Thyroid gland (tissue), 4 donors: ENCODE results near the gene CRYBA4. TPM values are rescaled to one million over a fixed set of nuclear protein-coding genes. Genes with fewer than 3 reads are reported as not detected.

Source experiments
- DNase-seq, 2 donors: peaks; one replicate each; pipeline ENCODE4 v3.0.0-alpha.2; 2019
- H3K27ac ChIP-seq, 3 donors: fragments of 200-600 bp; sonication (generic); 1 replicate in 2 of 3; 2 replicates in 1 of 3; pipeline ENCODE4 v1.5.1; 2016 to 2019; ENCODE audit warnings: mild to moderate bottlenecking in 1 of 3, moderate library complexity in 1 of 3
- H3K27me3 ChIP-seq: fragments of 200-600 bp; sonication (generic); one replicate; pipeline ENCODE4 v1.5.1; 2019
- H3K36me3 ChIP-seq, 2 donors: fragments of 200-600 bp; sonication (generic); one replicate each; pipeline ENCODE4 v1.5.1; 2016 to 2019
- H3K4me1 ChIP-seq, 2 donors: fragments of 200-600 bp; sonication (generic); one replicate each; pipeline ENCODE4 v1.5.1; 2017 to 2019
- H3K4me3 ChIP-seq, 3 donors: fragments of 200-600 bp; sonication (generic); replicated peaks in 1 of 3; 1 replicate in 2 of 3; 2 replicates in 1 of 3; pipeline ENCODE4 v1.5.1; 2016; ENCODE audit warnings: mild to moderate bottlenecking in 1 of 3
- H3K9me3 ChIP-seq: fragments of 200-600 bp; sonication (generic); one replicate; pipeline ENCODE4 v1.5.1; 2017
- CTCF ChIP-seq, 6 experiments: fragments of 200-600 bp in 3 of 6; fragments of 450-650 bp in 3 of 6; sonication (generic) in 3 of 6; IDR thresholded peaks; one replicate each; pipeline ENCODE4 v1.5.1; 2016 to 2019; ENCODE audit warnings: antibody characterized with exemption in 6 of 6, mild to moderate bottlenecking in 2 of 6, inconsistent platforms in 1 of 6, moderate library complexity in 1 of 6
- POLR2A ChIP-seq, 2 donors: fragments of 450-650 bp; IDR thresholded peaks; one replicate each; pipeline ENCODE4 v1.6.1; 2017; ENCODE audit warnings: antibody characterized with exemption in 2 of 2, mild to moderate bottlenecking in 2 of 2, moderate library complexity in 1 of 2
- WGBS, 2 donors: methylation state at CpG; one replicate each; pipeline ENCODE4 v1.1.5; 2017; 5-methylcytosine and 5-hydroxymethylcytosine counted together
- intact Hi-C: fragments of 100-400 bp; cut with DNase I; formaldehyde crosslinking; loops from one replicate; pipeline ENCODE4 v1.15.1; 2023
- total RNA-seq, 4 donors: library from RNA; depleted of rRNA; stranded (reverse); fragments of >200 nt; gene quantifications; one replicate each; pipeline ENCODE4 v1.2.3, GENCODE V29; 2016

The CRYBA4 gene
- total RNA-seq, 4 donors from 2014 or later: not detected

DNA sequence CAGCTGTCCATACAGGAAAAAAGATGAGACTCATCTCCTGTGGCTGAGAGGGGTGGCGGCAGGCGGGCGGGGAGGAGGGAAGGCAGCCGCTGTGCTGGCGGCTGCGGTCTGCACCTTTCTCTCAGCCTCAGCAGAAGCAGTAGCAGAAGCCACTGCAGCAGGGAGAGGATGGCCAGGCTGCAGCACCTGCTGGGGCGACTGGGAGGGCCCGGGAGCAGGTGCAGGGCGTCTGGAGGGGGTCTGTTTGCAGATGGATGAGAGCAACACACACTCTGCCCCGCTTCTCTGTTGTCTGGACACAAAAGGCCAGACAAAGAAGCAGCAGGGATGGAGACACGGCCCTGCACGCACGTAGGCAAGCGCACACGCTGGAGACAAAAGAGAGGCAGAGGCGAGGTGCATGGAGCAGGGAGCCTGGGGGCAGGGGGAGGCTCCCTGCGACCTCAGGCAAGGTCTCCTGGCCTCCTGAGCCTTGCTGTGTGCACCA lies 26.3 kb downstream of the CRYBA4 start:
- 41 to 46% methylated on average over 17 of the region's 17 CpGs for WGBS, 2 donors
- H3K36me3 ChIP-seq: no peaks in the 10 kb centered on the region
- no peak for DNase-seq
- H3K4me1 ChIP-seq: peaks cover 4 to 5% of the 10 kb centered on the region in 2 donors
- no peak for TF ChIP-seq POLR2A (IDR thresholded peaks at IDR 0.05)
- no peak for TF ChIP-seq CTCF (IDR thresholded peaks at IDR 0.05)
- intact Hi-C loops: no loop called here
- H3K27ac ChIP-seq: no peak overlapping the region
- no peaks in the 10 kb centered on the region for H3K27me3 ChIP-seq
- no peak overlapping the region for H3K4me3 ChIP-seq
- H3K9me3 ChIP-seq: no peaks in the 10 kb centered on the region

GRCh38 chr22:26648528-26649388 lies 27.0 kb downstream of the CRYBA4 start:
- WGBS, 2 donors: 66 to 79% methylated on average over 6 of the region's 6 CpGs
- no peak for DNase-seq
- Histone ChIP-seq H3K27ac (no peak overlapping the region), H3K4me1 (peaks cover 4 to 5% of the 10 kb centered on the region in 2 donors), H3K27me3 (no peaks in the 10 kb centered on the region), H3K4me3 (no peak overlapping the region), H3K36me3 (no peaks in the 10 kb centered on the region), H3K9me3 (no peaks in the 10 kb centered on the region)
- intact Hi-C loops: no loop called here
- TF ChIP-seq CTCF (IDR thresholded peaks at IDR 0.05) (no peak), POLR2A (IDR thresholded peaks at IDR 0.05) (no peak)

DNA sequence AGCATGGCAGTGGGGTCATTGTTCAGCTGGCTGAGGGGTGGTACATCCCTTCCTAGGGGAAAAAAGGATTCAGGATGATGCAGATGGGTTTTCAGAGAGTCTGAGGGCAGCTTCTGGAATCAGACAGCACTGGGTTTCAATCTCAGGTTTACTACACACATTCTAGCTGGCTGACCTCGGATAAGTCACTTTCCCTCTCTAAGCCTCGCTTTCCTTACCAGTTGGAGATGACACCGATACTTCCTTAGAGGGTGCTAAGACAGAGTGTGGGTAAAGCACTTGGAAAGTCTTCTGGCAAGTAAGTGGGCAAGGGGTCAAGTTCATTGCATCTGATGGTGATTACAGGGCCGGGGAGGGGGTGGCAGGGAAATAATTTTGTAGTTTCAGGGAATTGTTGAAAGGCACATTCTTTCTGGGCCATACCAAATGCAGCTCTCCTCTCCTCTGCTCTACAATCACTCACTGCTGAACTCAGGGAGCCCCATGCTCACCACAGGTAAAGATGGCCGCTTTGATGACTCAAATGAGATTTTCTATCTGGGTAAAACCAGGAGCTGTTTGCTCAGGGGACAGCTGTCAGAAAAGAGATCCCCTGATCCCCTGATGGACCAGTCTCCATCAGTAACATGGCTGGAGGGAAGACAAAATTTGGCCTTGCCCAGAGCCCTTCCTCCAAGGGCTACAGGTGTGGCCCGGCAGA lies 29.1 kb downstream of the CRYBA4 start:
- H3K4me3 ChIP-seq: no peak overlapping the region
- intact Hi-C loops: no loop called here
- TF ChIP-seq CTCF (IDR thresholded peaks at IDR 0.05) (no peak), POLR2A (IDR thresholded peaks at IDR 0.05) (no peak)
- H3K9me3 ChIP-seq: no peaks in the 10 kb centered on the region
- no peaks in the 10 kb centered on the region for H3K4me1 ChIP-seq
- 80 to 84% methylated on average over 6 of the region's 6 CpGs for WGBS, 2 donors
- no peaks in the 10 kb centered on the region for H3K27me3 ChIP-seq
- H3K36me3 ChIP-seq: no peaks in the 10 kb centered on the region
- no peak for DNase-seq
- H3K27ac ChIP-seq: no peak overlapping the region

GRCh38 chr22:26651815-26652214 lies 30.1 kb downstream of the CRYBA4 start:
- no peak for TF ChIP-seq POLR2A (IDR thresholded peaks at IDR 0.05)
- no peak for TF ChIP-seq CTCF (IDR thresholded peaks at IDR 0.05)
- peaks cover under 1% of the 10 kb centered on the region for H3K27me3 ChIP-seq
- H3K9me3 ChIP-seq: no peaks in the 10 kb centered on the region
- no peak overlapping the region for H3K4me3 ChIP-seq
- WGBS, 2 donors: 54 to 65% methylated on average over 10 of the region's 10 CpGs
- no peaks in the 10 kb centered on the region for H3K36me3 ChIP-seq
- intact Hi-C loops: no loop called here
- H3K4me1 ChIP-seq: no peaks in the 10 kb centered on the region
- DNase-seq: no peak
- H3K27ac ChIP-seq: no peak overlapping the region
